Endothelial cell of umbilical vein (primary cell): ENCODE measurements around the gene POU4F3. TPM values are rescaled to one million over a fixed set of nuclear protein-coding genes. Genes with fewer than 3 reads are reported as not detected.

Experiments used
- BruUV-seq: library from RNA; stranded (reverse); fragments of 400-500 nt; replicated peaks from 2 replicates; lab custom pipeline; 2021; lab: Mats Ljungman, UMichigan
- CTCF ChIA-PET: fragments of 300-600, 350-600 bp; sonication (Branson Sonifier 250); formaldehyde crosslinking; loops from one replicate; lab custom pipeline; 2021; ENCODE audit warnings: antibody characterized with exemption, inconsistent platforms; lab: Charles Lee
- POLR2A ChIA-PET: fragments of 300-600, 350-600 bp; sonication (Branson Sonifier 250); formaldehyde crosslinking; loops from one replicate; lab custom pipeline; 2021; ENCODE audit warnings: antibody characterized with exemption, inconsistent platforms; lab: Charles Lee
- DNase-seq: peaks from one replicate; pipeline ENCODE4 v3.0.0-alpha.2; 2011; ENCODE audit warnings: low read depth, low spot score
- FAIRE-seq: peaks from 2 replicates; lab custom pipeline; 2011; peaks lifted over from hg19 to GRCh38; lab: Jason Lieb, UNC
- H2AFZ ChIP-seq: 2 replicates; pipeline ENCODE4 v1.6.0; 2012; ENCODE audit warnings: low read depth, low read length, control low read depth, inconsistent platforms
- H3K27ac ChIP-seq: 2 replicates; pipeline ENCODE4 v1.5.1; 2011; ENCODE audit warnings: low read depth, mild to moderate bottlenecking, control low read depth, low read length, moderate library complexity; ENCODE audit not compliant: insufficient read depth
- H3K27me3 ChIP-seq, 2 experiments: 2 replicates each; pipeline versions ENCODE4 v1.6.0 to v1.6.1; 2011; ENCODE audit warnings: low read length in 2 of 2, mixed read lengths in 1 of 2; ENCODE audit not compliant: control insufficient read depth in 2 of 2, insufficient read depth in 2 of 2
- H3K36me3 ChIP-seq, 2 experiments: 2 replicates in 1 of 2; 3 replicates in 1 of 2; pipeline ENCODE4 v1.5.1; 2011; ENCODE audit warnings: low read length in 2 of 2, mild to moderate bottlenecking in 1 of 2, moderate library complexity in 1 of 2; ENCODE audit not compliant: control insufficient read depth in 2 of 2, insufficient read depth in 2 of 2; ENCODE audit errors: extremely low read depth in 1 of 2
- H3K4me1 ChIP-seq: 3 replicates; pipeline ENCODE4 v1.5.1; 2011; ENCODE audit warnings: mild to moderate bottlenecking, low read length; ENCODE audit not compliant: control insufficient read depth, insufficient read depth; ENCODE audit errors: extremely low read depth
- H3K4me2 ChIP-seq: 2 replicates; pipeline ENCODE4 v1.6.1; 2011; ENCODE audit warnings: low read length, control low read depth, mixed read lengths; ENCODE audit not compliant: insufficient read depth
- H3K4me3 ChIP-seq, 3 experiments: fragments of 200-600 bp in 1 of 3; sonication (generic), shearing (Covaris generic) in 1 of 3; replicated peaks in 1 of 3; 2 replicates each; pipeline ENCODE4 v1.5.1; 2011 to 2016; ENCODE audit warnings: control low read depth in 3 of 3, low read length in 3 of 3, mild to moderate bottlenecking in 2 of 3, inconsistent platforms in 1 of 3, low read depth in 1 of 3, moderate library complexity in 1 of 3; ENCODE audit not compliant: insufficient read depth in 1 of 3
- H3K79me2 ChIP-seq: 2 replicates; pipeline ENCODE4 v1.6.0; 2012; ENCODE audit warnings: low read length, inconsistent platforms; ENCODE audit not compliant: control insufficient read depth, insufficient read depth
- H3K9ac ChIP-seq: replicated peaks from 2 replicates; pipeline ENCODE3; 2011; ENCODE audit warnings: low read length, control low read depth; ENCODE audit not compliant: insufficient read depth; ENCODE audit errors: extremely low read depth
- H3K9me1 ChIP-seq: replicated peaks from 3 replicates; pipeline ENCODE4 v1.6.0; 2011; ENCODE audit warnings: mild to moderate bottlenecking, low read length; ENCODE audit not compliant: control insufficient read depth, insufficient read depth; ENCODE audit errors: extremely low read depth
- H3K9me3 ChIP-seq: replicated peaks from 2 replicates; pipeline ENCODE4 v1.5.1; 2012; ENCODE audit warnings: low read length, inconsistent platforms; ENCODE audit not compliant: control insufficient read depth, insufficient read depth
- H4K20me1 ChIP-seq: replicated peaks from 2 replicates; pipeline ENCODE3; 2011; ENCODE audit warnings: mild to moderate bottlenecking, low read length; ENCODE audit not compliant: control insufficient read depth, insufficient read depth; ENCODE audit errors: extremely low read depth
- EZH2 ChIP-seq: IDR thresholded peaks from 2 replicates; pipeline ENCODE4 v1.6.1; 2012; ENCODE audit warnings: borderline replicate concordance, low read depth, mild to moderate bottlenecking, moderate library complexity, low read length, inconsistent platforms; ENCODE audit not compliant: severe bottlenecking
- FOS ChIP-seq: IDR thresholded peaks from 2 replicates; pipeline ENCODE4 v1.6.1; 2011; ENCODE audit warnings: mild to moderate bottlenecking, low read length, moderate library complexity, borderline replicate concordance; ENCODE audit not compliant: insufficient read depth
- GATA2 ChIP-seq: IDR thresholded peaks from 2 replicates; pipeline ENCODE4 v1.7.0; 2011; ENCODE audit warnings: low read depth, mild to moderate bottlenecking, moderate library complexity, mixed read lengths, low read length; ENCODE audit not compliant: insufficient read length, insufficient read depth
- JUN ChIP-seq: IDR thresholded peaks from 2 replicates; pipeline ENCODE4 v1.6.1; 2011; ENCODE audit warnings: borderline replicate concordance, low read depth; ENCODE audit not compliant: insufficient read length, insufficient read depth
- MYC ChIP-seq: IDR thresholded peaks from one replicate; pipeline ENCODE4 v1.6.1; 2011; ENCODE audit warnings: mild to moderate bottlenecking, low read depth, low read length
- POLR2A ChIP-seq: IDR thresholded peaks from 2 replicates; pipeline ENCODE4 v1.6.1; 2012; ENCODE audit warnings: low read depth, mild to moderate bottlenecking, control low read depth, low read length
- POLR2AphosphoS5 ChIP-seq: IDR thresholded peaks from 2 replicates; pipeline ENCODE4 v1.6.1; 2012; ENCODE audit warnings: low read depth, mild to moderate bottlenecking, control low read depth, low read length, moderate library complexity; ENCODE audit not compliant: insufficient read depth
- dilution Hi-C: fragments of 300-500 bp; cut with MboI; formaldehyde crosslinking; loops from one replicate; pipeline ENCODE4 v1.15.0; 2019; ENCODE audit warnings: low sequenced_read_pairs; ENCODE audit not compliant: extremely low pct_ligation_motif_present
- intact Hi-C: fragments of 100-400 bp; cut with micrococcal nuclease; formaldehyde crosslinking; loops from one replicate; pipeline ENCODE4 v1.10.0; 2022
- polyA plus RNA-seq, 4 experiments: library from polyadenylated mRNA; depleted of rRNA in 3 of 4; stranded (reverse) in 3 of 4; unstranded in 1 of 4; fragments of >200 nt; gene quantifications; 2 replicates each; pipeline versions ENCODE4 v1.2.1 to v1.2.3, GENCODE V29; 2011 to 2012; ENCODE audit warnings: missing spikeins in 1 of 4
- total RNA-seq: library from RNA; stranded (reverse); gene quantifications from 2 replicates; pipeline ENCODE4 v1.2.3, GENCODE V29; 2021
- TF ChIP-seq, protein P1 (sequence below), 2 donors: IDR thresholded peaks; 1 replicate in 1 of 2; 2 replicates in 1 of 2; pipeline ENCODE4 v1.5.1; 2011; ENCODE audit warnings: low read length in 2 of 2, mild to moderate bottlenecking in 2 of 2, moderate library complexity in 2 of 2, control low read depth in 1 of 2, inconsistent platforms in 1 of 2, low read depth in 1 of 2; ENCODE audit not compliant: insufficient read depth in 1 of 2; ENCODE audit errors: extremely low read depth in 1 of 2
- TF ChIP-seq, protein P2 (sequence below): IDR thresholded peaks from 2 replicates; pipeline ENCODE4 v1.6.1; 2011; ENCODE audit not compliant: insufficient read depth, insufficient read length

POU4F3 gene
- total and polyA plus RNA-seq, 2 donors (not counting 3 experiments of a cell fraction or from before 2014, with no cell fraction given) = 0.08 TPM; not detected in 1

DNA sequence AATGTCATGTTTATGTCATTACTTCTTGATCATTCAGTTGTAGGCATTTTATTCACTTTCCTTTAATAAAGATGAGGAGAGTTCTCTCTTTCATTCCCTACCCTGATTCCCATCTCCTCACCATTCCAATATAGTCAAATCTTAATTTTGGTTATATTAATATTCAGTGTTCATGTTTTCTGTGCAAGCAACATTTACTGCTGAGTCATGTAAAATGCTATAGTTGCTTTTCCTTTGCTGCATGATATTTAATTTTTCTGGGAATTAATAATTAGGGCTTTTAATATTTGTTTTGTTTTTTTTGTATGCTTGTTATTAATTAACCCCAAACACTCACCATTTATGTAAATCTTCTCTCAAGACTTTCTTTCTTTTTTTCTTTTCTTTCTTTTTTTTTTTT, 18.5 kb downstream of the POU4F3 start:
- H4K20me1 ChIP-seq = no peaks in the 10 kb centered on the region
- intact Hi-C loops = no loop called here
- FAIRE-seq = no peak
- BruUV-seq = no TSS peak
- H3K27ac ChIP-seq = no peak overlapping the region
- no peak overlapping the region for H3K4me3 ChIP-seq
- peaks cover 0 to 2% of the 10 kb centered on the region in 2 experiments for H3K27me3 ChIP-seq
- no peaks in the 10 kb centered on the region for H3K36me3 ChIP-seq
- no peak overlapping the region for H3K9ac ChIP-seq
- H3K79me2 ChIP-seq = no peaks in the 10 kb centered on the region
- ChIA-PET POLR2A (no interaction called here), CTCF (no interaction called here)
- DNase-seq = no peak
- H3K9me1 ChIP-seq = no peaks in the 10 kb centered on the region
- no peaks in the 10 kb centered on the region for H3K9me3 ChIP-seq
- no peaks in the 10 kb centered on the region for H3K4me1 ChIP-seq
- H2AFZ ChIP-seq = no peak overlapping the region
- dilution Hi-C loops = no loop called here
- H3K4me2 ChIP-seq = no peak overlapping the region
- no peak for TF ChIP-seq POLR2AphosphoS5
- TF ChIP-seq EZH2 = no peak
- no peak for TF ChIP-seq FOS
- TF ChIP-seq POLR2A = no peak
- TF ChIP-seq JUN = no peak
- no peak for TF ChIP-seq MYC
- TF ChIP-seq, protein P1, sequence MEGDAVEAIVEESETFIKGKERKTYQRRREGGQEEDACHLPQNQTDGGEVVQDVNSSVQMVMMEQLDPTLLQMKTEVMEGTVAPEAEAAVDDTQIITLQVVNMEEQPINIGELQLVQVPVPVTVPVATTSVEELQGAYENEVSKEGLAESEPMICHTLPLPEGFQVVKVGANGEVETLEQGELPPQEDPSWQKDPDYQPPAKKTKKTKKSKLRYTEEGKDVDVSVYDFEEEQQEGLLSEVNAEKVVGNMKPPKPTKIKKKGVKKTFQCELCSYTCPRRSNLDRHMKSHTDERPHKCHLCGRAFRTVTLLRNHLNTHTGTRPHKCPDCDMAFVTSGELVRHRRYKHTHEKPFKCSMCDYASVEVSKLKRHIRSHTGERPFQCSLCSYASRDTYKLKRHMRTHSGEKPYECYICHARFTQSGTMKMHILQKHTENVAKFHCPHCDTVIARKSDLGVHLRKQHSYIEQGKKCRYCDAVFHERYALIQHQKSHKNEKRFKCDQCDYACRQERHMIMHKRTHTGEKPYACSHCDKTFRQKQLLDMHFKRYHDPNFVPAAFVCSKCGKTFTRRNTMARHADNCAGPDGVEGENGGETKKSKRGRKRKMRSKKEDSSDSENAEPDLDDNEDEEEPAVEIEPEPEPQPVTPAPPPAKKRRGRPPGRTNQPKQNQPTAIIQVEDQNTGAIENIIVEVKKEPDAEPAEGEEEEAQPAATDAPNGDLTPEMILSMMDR (IDR thresholded peaks at IDR 0.05; ENCODE audit: extremely low read depth in 1 of 2, insufficient read depth in 1 of 2, low read depth in 1 of 2, low read length in 2 of 2) = no peak
- TF ChIP-seq, protein P2, sequence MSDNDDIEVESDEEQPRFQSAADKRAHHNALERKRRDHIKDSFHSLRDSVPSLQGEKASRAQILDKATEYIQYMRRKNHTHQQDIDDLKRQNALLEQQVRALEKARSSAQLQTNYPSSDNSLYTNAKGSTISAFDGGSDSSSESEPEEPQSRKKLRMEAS = no peak
- TF ChIP-seq GATA2 = no peak
